Astrocyte of the spinal cord (primary cell): ENCODE results near the gene PRCC.

ENCODE experiments used
- DNase-seq: peaks from one replicate; pipeline ENCODE4 v3.0.0; 2011; ENCODE audit warnings: low read depth, low spot score
- H3K4me3 ChIP-seq: 2 replicates; pipeline ENCODE4 v1.5.1; 2011; ENCODE audit warnings: low read depth, mild to moderate bottlenecking, low read length, moderate library complexity
- CTCF ChIP-seq: IDR thresholded peaks from 2 replicates; pipeline ENCODE4 v1.5.1; 2012; ENCODE audit warnings: low read depth, mild to moderate bottlenecking, low read length, inconsistent platforms
- in situ Hi-C: cut with HindIII; loops from 2 replicates; pipeline ENCODE4 v1.10.0; 2017; ENCODE audit warnings: low sequenced_read_pairs

The PRCC gene

GRCh38 chr1:156767101-156767878 is at the start of gene PRCC:
TSS of gene PRCC (plus strand) at chr1:156767535. CDS start at chr1:156767772, 237 bp downstream.
- DNase-seq = peak; percentile 100
- peak within 1 kb of the TSS; percentile 97 for H3K4me3 ChIP-seq
- no peak for TF ChIP-seq CTCF
- in situ Hi-C loops = no loop called here

- no peak for DNase-seq
- H3K4me3 ChIP-seq = no peak overlapping the region
- no peak for TF ChIP-seq CTCF
- in situ Hi-C loops = no loop called here
Measured at GRCh38 chr1:156721131-156721530, 46.2 kb upstream of the PRCC start.

- in situ Hi-C loops = no loop called here
- H3K4me3 ChIP-seq = no peak overlapping the region
- no peak for DNase-seq
- TF ChIP-seq CTCF = no peak
Measured at GRCh38 chr1:156721535-156721934, 45.8 kb upstream of the PRCC start.

- peak; percentile 87 for DNase-seq
- in situ Hi-C loops = no loop called here
- H3K4me3 ChIP-seq = peak overlapping the region; percentile 22
- TF ChIP-seq CTCF = peak; percentile 93
Measured at GRCh38 chr1:156725683-156726280, 41.6 kb upstream of the PRCC start.

GRCh38 chr1:156726549-156727226 is 40.6 kb upstream of the PRCC start:
- DNase-seq = peak; percentile 60
- peak; percentile 67 for TF ChIP-seq CTCF
- H3K4me3 ChIP-seq = peak overlapping the region; percentile 96
- in situ Hi-C loops = no loop called here

GRCh38 chr1:156727492-156727891 is 39.8 kb upstream of the PRCC start:
- no peak for TF ChIP-seq CTCF
- peak overlapping the region; percentile 96 for H3K4me3 ChIP-seq
- in situ Hi-C loops = no loop called here
- no peak for DNase-seq
